Chondrocyte (in vitro differentiated cells): Measurements from ENCODE around the gene ATXN7L3B. TPM values are rescaled to one million over a fixed set of nuclear protein-coding genes. Genes with fewer than 3 reads are reported as not detected.
A peak's percentile ranks its signal among the peaks of the same experiment; 100 is the strongest.

Source experiments
- DNase-seq: peaks from one replicate; pipeline ENCODE4 v3.0.0; 2021; ENCODE audit warnings: mixed read lengths, low spot score
- H3K27ac Mint-ChIP-seq: one replicate; pipeline ENCODE4 v1.8.0; 2021; ENCODE audit warnings: mild to moderate bottlenecking, moderate library complexity, mixed read lengths; ENCODE audit not compliant: unreplicated experiment
- H3K27me3 Mint-ChIP-seq: 2 replicates; pipeline ENCODE4 v1.8.0; 2021; ENCODE audit warnings: low read depth, mixed read lengths
- H3K36me3 Mint-ChIP-seq: 2 replicates; pipeline ENCODE4 v1.8.0; 2021; ENCODE audit warnings: low read depth, mixed read lengths
- H3K4me1 Mint-ChIP-seq: 2 replicates; pipeline ENCODE4 v1.8.0; 2021; ENCODE audit warnings: low read depth, mild to moderate bottlenecking, mixed read lengths
- H3K4me3 Mint-ChIP-seq: one replicate; pipeline ENCODE4 v1.8.0; 2021; ENCODE audit warnings: mild to moderate bottlenecking, moderate library complexity, mixed read lengths; ENCODE audit not compliant: unreplicated experiment
- H3K9me3 Mint-ChIP-seq: 2 replicates; pipeline ENCODE4 v1.8.0; 2021; ENCODE audit warnings: low read depth, mixed read lengths
- CTCF ChIP-seq: fragments of 200-600 bp; sonication (generic); IDR thresholded peaks from 2 replicates; pipeline ENCODE4 v1.5.0; 2021; ENCODE audit warnings: antibody characterized with exemption, mild to moderate bottlenecking, moderate library complexity
- long read RNA-seq: library from polyadenylated mRNA; stranded (forward); transcript quantifications from one replicate; pipeline ENCODE4 v2.0.0, GENCODE V29; 2021
- total RNA-seq: library from RNA; stranded (reverse); gene quantifications from 3 replicates; pipeline ENCODE4 v1.2.1, GENCODE V29; 2021

Gene ATXN7L3B
- 24.3 to 25.8 TPM (median 25.1 TPM) in 3 replicates for total RNA-seq
- long read RNA-seq, full-length matches to known transcripts, result 124 of 124 reads
- long read RNA-seq, partial matches to known transcripts, result 0 of 124 reads
- long read RNA-seq, other reads (novel, unspliced or antisense), result 0 of 124 reads

GRCh38 chr12:74537707-74538385, at the start of gene ATXN7L3B:
Gene ATXN7L3B, plus strand, starts transcription at chr12:74537835. Its CDS starts 278 bp downstream, at chr12:74538113.
- DNase-seq, result peak; percentile 96
- no peaks in the 10 kb centered on the region for H3K9me3 Mint-ChIP-seq
- no peak for TF ChIP-seq CTCF
- peak within 1 kb of the TSS; percentile 97 for H3K4me3 Mint-ChIP-seq
- H3K4me1 Mint-ChIP-seq, result peaks cover 49% of the 10 kb centered on the region
- H3K36me3 Mint-ChIP-seq, result peaks cover 29% of the 10 kb centered on the region
- no peaks in the 10 kb centered on the region for H3K27me3 Mint-ChIP-seq
- peak within 1 kb of the TSS; percentile 99 for H3K27ac Mint-ChIP-seq

- H3K36me3 Mint-ChIP-seq, result no peaks in the 10 kb centered on the region
Measured at GRCh38 chr12:74488134-74488533, 49.5 kb upstream of the ATXN7L3B start.

GRCh38 chr12:74489543-74489942, 48.1 kb upstream of the ATXN7L3B start:
- no peak overlapping the region for H3K4me3 Mint-ChIP-seq
- H3K27ac Mint-ChIP-seq, result no peak overlapping the region
- no peaks in the 10 kb centered on the region for H3K9me3 Mint-ChIP-seq
- no peak for TF ChIP-seq CTCF
- no peaks in the 10 kb centered on the region for H3K36me3 Mint-ChIP-seq
- H3K4me1 Mint-ChIP-seq, result no peaks in the 10 kb centered on the region
- H3K27me3 Mint-ChIP-seq, result peaks cover 13% of the 10 kb centered on the region
- no peak for DNase-seq

More at GRCh38 chr12:74488134-74488533, 49.5 kb upstream of the ATXN7L3B start:
- H3K27ac Mint-ChIP-seq, result no peak overlapping the region
- no peak overlapping the region for H3K4me3 Mint-ChIP-seq
- no peaks in the 10 kb centered on the region for H3K9me3 Mint-ChIP-seq
- peaks cover 12% of the 10 kb centered on the region for H3K27me3 Mint-ChIP-seq
- TF ChIP-seq CTCF, result no peak
- no peaks in the 10 kb centered on the region for H3K4me1 Mint-ChIP-seq
- no peak for DNase-seq

GRCh38 chr12:74490390-74491064, 47.1 kb upstream of the ATXN7L3B start:
- H3K4me1 Mint-ChIP-seq, result no peaks in the 10 kb centered on the region
- peaks cover 13% of the 10 kb centered on the region for H3K27me3 Mint-ChIP-seq
- H3K4me3 Mint-ChIP-seq, result no peak overlapping the region
- peaks cover 3% of the 10 kb centered on the region for H3K9me3 Mint-ChIP-seq
- no peaks in the 10 kb centered on the region for H3K36me3 Mint-ChIP-seq
- DNase-seq, result no peak
- no peak for TF ChIP-seq CTCF
- no peak overlapping the region for H3K27ac Mint-ChIP-seq

- Mint-ChIP-seq H3K36me3 (no peaks in the 10 kb centered on the region), H3K9me3 (peaks cover 3% of the 10 kb centered on the region)
Measured at GRCh38 chr12:74491374-74491773, 46.3 kb upstream of the ATXN7L3B start.

More at GRCh38 chr12:74491374-74491773, 46.3 kb upstream of the ATXN7L3B start:
- Mint-ChIP-seq H3K27me3 (peaks cover 10% of the 10 kb centered on the region), H3K27ac (no peak overlapping the region), H3K4me1 (no peaks in the 10 kb centered on the region), H3K4me3 (no peak overlapping the region)
- DNase-seq, result no peak
- TF ChIP-seq CTCF, result no peak
